ENCODE data around the gene BNC1.
"Not testable (repeated sequence)": the region's sequence is repeated elsewhere in the genome, so short reads cannot be mapped to it uniquely, and the experiment has no call there.

BNC1 gene

GRCh38 chr15:83230242-83230641 is 54.2 kb downstream of the BNC1 start:
- no peak for DNase-seq

- no peak for DNase-seq
Observed at GRCh38 chr15:83225449-83225848, 59.0 kb downstream of the BNC1 start.

- not testable (repeated sequence) for DNase-seq
Observed at GRCh38 chr15:83221781-83222180, 62.7 kb downstream of the BNC1 start.

DNA sequence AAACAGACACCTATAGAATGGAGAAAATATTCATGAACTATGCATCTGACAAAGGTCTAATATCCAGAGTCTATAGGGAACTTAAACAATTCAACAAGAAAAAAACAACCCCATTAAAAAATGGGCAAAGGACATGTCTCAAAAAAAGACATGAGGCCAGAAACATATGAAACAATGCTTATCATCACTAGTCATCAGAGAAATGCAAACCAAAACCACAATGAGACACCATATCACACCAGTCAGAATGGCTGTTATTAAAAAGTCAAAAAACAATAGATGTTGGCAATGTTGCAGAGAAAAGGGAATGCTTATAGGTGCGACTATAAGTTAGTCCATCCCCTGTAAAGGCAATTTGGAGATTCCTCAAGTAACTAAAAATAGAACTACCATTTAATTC is 65.4 kb downstream of the BNC1 start:
- no peak for DNase-seq

GRCh38 chr15:83215306-83215705 is 69.2 kb downstream of the BNC1 start:
- DNase-seq: no peak

- DNase-seq: no peak
Observed at GRCh38 chr15:83210619-83211018, 73.8 kb downstream of the BNC1 start.

DNA sequence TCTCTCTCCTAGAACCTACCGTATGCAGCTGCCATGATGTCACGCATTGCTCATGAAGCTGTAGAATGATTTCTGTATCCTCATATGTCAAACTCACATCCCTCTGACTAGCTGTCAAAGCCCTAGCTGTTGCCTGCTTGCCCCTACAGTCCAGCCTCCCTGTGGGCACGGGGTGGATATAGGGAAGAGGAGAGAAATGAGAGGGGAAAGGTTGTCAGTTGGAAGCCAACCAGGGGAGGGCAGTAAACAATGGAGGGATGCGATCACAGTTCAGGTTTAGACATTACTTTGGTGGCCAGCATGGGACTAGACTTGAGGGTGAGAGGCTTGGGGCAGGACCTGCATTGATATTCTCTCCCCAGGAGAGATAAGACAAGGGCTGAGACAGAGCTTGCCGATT is 75.1 kb downstream of the BNC1 start:
- DNase-seq: no peak

- no peak for DNase-seq
Observed at GRCh38 chr15:83208367-83208661, 76.2 kb downstream of the BNC1 start.

GRCh38 chr15:83207660-83208366 is 76.7 kb downstream of the BNC1 start, which contains the start of gene HDGFL3:
Gene HDGFL3 (minus strand): TSS chr15:83207823. CDS start chr15:83207414, 409 bp downstream.
- DNase-seq: peak; percentile 8

- DNase-seq: no peak
Observed at GRCh38 chr15:83207009-83207659, 77.3 kb downstream of the BNC1 start.

GRCh38 chr15:83206526-83207008 is 77.9 kb downstream of the BNC1 start:
- DNase-seq: no peak

Measured in activated CD4-positive, alpha-beta T cell treated with anti-CD3 and anti-CD28 coated beads, Interleukin-2, amount 50 U/mL, for 1 hour (primary cell).